Osteocyte (in vitro differentiated cells): ENCODE data around the gene TPMT. TPM values are rescaled to one million over a fixed set of nuclear protein-coding genes. Genes with fewer than 3 reads are reported as not detected.
A peak's percentile ranks its signal among the peaks of the same experiment; 100 is the strongest.

Experiments used
- DNase-seq: peaks from one replicate; pipeline ENCODE4 v3.0.0; 2021; ENCODE audit warnings: mixed read lengths; ENCODE audit not compliant: unreplicated experiment; ENCODE audit errors: extremely low spot score
- H3K27ac Mint-ChIP-seq: one replicate; pipeline ENCODE4 v1.8.0; 2021; ENCODE audit warnings: mild to moderate bottlenecking, mixed read lengths; ENCODE audit not compliant: unreplicated experiment
- H3K27me3 Mint-ChIP-seq: one replicate; pipeline ENCODE4 v1.8.0; 2021; ENCODE audit warnings: mixed read lengths; ENCODE audit not compliant: unreplicated experiment
- H3K36me3 Mint-ChIP-seq: one replicate; pipeline ENCODE4 v1.8.0; 2021; ENCODE audit warnings: mixed read lengths; ENCODE audit not compliant: unreplicated experiment
- H3K4me1 Mint-ChIP-seq: one replicate; pipeline ENCODE4 v1.8.0; 2021; ENCODE audit warnings: mixed read lengths; ENCODE audit not compliant: unreplicated experiment
- H3K4me3 Mint-ChIP-seq: one replicate; pipeline ENCODE4 v1.8.0; 2021; ENCODE audit warnings: mild to moderate bottlenecking, moderate library complexity, mixed read lengths; ENCODE audit not compliant: unreplicated experiment
- H3K9me3 Mint-ChIP-seq: one replicate; pipeline ENCODE4 v1.8.0; 2021; ENCODE audit warnings: mixed read lengths; ENCODE audit not compliant: unreplicated experiment
- CTCF ChIP-seq: fragments of 200-600 bp; sonication (generic); IDR thresholded peaks from 2 replicates; pipeline ENCODE4 v1.5.0; 2021; ENCODE audit warnings: antibody characterized with exemption, mild to moderate bottlenecking, moderate library complexity
- long read RNA-seq: library from polyadenylated mRNA; unstranded; transcript quantifications from one replicate; pipeline ENCODE4 v2.0.0, GENCODE V29; 2021
- total RNA-seq: library from RNA; stranded (reverse); gene quantifications from 2 replicates; pipeline ENCODE4 v1.2.1, GENCODE V29; 2021

Gene TPMT
- total RNA-seq = 5.1 and 5.7 TPM in 2 replicates
- long read RNA-seq, transcript TPMT-201 (9 exons, 3,181 nt) = major isoform, 56 of 81 reads
- long read RNA-seq, partial matches to known transcripts = 3 of 81 reads
- long read RNA-seq, other reads (novel, unspliced or antisense) = 22 of 81 reads

GRCh38 chr6:18154507-18155149 is at the start of gene TPMT:
Gene TPMT (minus strand): TSS chr6:18155077. CDS start chr6:18149127, 5,950 bp downstream.
- Mint-ChIP-seq H3K27me3 (no peaks in the 10 kb centered on the region), H3K4me1 (peaks cover 16% of the 10 kb centered on the region)
- no peak for TF ChIP-seq CTCF

DNA sequence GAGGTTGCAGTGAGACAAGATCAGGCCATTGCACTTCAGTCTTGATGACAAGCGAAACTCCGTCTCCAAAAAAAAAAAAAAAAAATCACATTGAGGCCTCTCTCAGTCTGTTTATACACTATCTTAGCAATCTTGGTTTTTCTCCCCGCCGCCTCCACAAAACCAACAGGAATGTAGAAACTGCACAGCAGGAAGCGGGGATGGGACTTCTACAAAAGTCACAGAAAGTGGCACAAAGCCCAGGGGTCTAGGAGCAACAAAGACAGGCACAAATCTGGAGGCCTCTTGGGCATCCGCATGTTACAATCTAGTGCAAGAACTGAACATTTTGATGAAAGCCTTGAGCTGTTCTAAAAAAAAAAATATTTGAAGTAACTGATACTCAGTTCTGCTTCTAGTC is 48.9 kb upstream of the TPMT start:
- Mint-ChIP-seq H3K9me3 (no peaks in the 10 kb centered on the region), H3K4me1 (peaks cover 3% of the 10 kb centered on the region), H3K27me3 (no peaks in the 10 kb centered on the region), H3K36me3 (peaks cover 16% of the 10 kb centered on the region), H3K4me3 (no peak overlapping the region), H3K27ac (no peak overlapping the region)
- no peak for TF ChIP-seq CTCF
- no peak for DNase-seq

More at GRCh38 chr6:18154507-18155149, at the start of gene TPMT:
- Mint-ChIP-seq H3K9me3 (no peaks in the 10 kb centered on the region), H3K27ac (peak within 1 kb of the TSS; percentile 98), H3K36me3 (peaks cover under 1% of the 10 kb centered on the region), H3K4me3 (peak within 1 kb of the TSS; percentile 98)
- DNase-seq = no peak

DNA sequence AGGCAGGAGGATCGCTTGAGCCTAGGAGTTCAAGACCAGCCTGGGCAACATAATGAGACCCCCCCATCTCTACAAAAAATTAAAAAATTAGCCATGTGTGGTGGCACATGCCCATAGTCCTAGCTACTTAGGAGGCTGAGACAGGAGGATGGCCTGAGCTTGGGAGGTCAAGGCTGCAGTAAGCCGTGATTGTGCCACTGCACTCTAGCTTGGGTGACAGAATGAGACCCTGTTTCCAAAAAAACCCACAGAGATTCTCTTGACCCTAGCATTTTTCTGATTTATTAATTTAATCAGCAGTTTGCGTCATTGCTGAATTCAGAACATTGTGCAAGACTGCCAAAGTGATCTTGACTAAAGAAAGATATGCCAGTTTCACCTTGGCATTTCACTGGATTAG is 37.1 kb upstream of the TPMT start:
- no peak overlapping the region for H3K27ac Mint-ChIP-seq
- peaks cover 8% of the 10 kb centered on the region for H3K36me3 Mint-ChIP-seq
- DNase-seq = no peak
- no peaks in the 10 kb centered on the region for H3K9me3 Mint-ChIP-seq
- H3K27me3 Mint-ChIP-seq = no peaks in the 10 kb centered on the region
- H3K4me1 Mint-ChIP-seq = no peaks in the 10 kb centered on the region
- no peak overlapping the region for H3K4me3 Mint-ChIP-seq
- no peak for TF ChIP-seq CTCF

DNA sequence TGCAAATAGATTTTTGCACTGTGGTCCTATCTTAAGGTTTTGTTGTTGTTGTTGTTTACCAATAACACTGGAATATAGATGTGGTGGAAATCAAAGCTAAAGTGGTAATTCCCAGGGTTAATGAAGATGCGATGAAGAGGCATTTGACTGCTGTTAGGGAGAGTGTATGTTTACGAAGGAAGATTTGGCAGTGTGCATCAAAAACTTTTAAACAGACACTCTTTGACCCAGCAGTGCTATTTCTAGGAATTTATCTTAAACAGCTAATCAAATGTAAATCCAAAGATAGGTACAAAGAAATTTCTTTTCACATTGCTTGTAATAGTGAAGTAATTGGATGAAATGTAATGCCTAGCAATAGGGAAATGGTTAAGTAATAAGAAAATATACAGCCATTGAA is 34.3 kb upstream of the TPMT start:
- Mint-ChIP-seq H3K27ac (no peak overlapping the region), H3K27me3 (no peaks in the 10 kb centered on the region), H3K4me1 (peaks cover 13% of the 10 kb centered on the region), H3K9me3 (no peaks in the 10 kb centered on the region), H3K4me3 (no peak overlapping the region), H3K36me3 (peaks cover 11% of the 10 kb centered on the region)
- DNase-seq = no peak
- no peak for TF ChIP-seq CTCF

GRCh38 chr6:18187701-18188100 is 32.8 kb upstream of the TPMT start:
- Mint-ChIP-seq H3K4me1 (peaks cover 13% of the 10 kb centered on the region), H3K27ac (no peak overlapping the region), H3K36me3 (peaks cover 12% of the 10 kb centered on the region), H3K4me3 (no peak overlapping the region), H3K9me3 (no peaks in the 10 kb centered on the region), H3K27me3 (no peaks in the 10 kb centered on the region)
- no peak for TF ChIP-seq CTCF
- DNase-seq = no peak
